DND-41 (cell line): Measurements from ENCODE around the gene HCN2.

ENCODE experiments used
- EZH2 ChIP-seq: IDR thresholded peaks from 3 replicates; pipeline ENCODE4 v1.6.1; 2012; ENCODE audit warnings: borderline replicate concordance, low read depth, mild to moderate bottlenecking, moderate library complexity, low read length, inconsistent platforms; ENCODE audit not compliant: severe bottlenecking
- TF ChIP-seq, protein P1 (sequence below): IDR thresholded peaks from 2 replicates; pipeline ENCODE4 v1.5.1; 2012; ENCODE audit warnings: borderline replicate concordance, low read length, moderate library complexity, mild to moderate bottlenecking; ENCODE audit not compliant: poor library complexity, severe bottlenecking; ENCODE audit errors: extremely low read depth

DNA sequence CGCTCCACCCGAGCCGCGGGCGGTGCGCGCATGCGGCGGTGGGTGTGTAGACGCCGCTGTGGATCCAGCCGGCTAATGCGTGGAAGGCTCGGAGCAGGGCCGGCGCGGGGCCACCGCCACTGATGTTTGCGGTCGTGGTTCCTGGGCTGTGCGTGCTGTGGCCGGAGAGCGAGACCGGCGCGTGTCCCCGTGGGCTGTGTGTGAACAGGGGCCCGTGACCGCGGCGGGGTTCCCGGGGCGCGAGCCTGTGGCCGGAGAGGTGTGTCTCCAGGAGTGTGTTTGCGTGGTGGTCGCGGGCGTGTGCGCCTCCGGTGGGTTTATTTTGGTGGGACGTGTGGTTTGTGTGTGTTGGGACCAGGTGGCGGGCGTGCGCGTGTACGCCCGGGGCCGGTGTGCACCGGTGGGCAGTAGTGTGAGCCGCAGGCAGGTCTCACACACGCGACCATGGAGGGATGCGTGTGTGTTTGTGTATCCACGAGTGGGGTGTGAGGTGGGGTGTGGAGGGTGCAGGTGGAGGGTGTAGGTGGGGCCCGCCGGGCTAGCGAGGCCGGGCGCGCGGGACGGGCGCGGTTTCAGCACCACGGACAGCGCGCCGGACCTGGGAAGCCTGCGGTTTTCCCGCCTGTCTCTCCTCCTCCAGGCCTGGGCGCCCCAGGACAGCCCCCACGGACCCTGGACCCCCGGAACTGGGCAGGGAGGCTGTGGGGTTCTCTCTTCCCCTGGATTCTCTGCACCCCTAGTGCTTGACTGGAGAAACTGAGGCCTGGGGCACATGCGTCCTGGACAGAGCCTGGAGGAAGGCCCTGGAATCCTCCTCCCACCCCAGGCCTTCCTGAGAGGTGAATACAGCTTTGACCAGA is 1.6 kb downstream of the HCN2 start:
- TF ChIP-seq, protein P1, sequence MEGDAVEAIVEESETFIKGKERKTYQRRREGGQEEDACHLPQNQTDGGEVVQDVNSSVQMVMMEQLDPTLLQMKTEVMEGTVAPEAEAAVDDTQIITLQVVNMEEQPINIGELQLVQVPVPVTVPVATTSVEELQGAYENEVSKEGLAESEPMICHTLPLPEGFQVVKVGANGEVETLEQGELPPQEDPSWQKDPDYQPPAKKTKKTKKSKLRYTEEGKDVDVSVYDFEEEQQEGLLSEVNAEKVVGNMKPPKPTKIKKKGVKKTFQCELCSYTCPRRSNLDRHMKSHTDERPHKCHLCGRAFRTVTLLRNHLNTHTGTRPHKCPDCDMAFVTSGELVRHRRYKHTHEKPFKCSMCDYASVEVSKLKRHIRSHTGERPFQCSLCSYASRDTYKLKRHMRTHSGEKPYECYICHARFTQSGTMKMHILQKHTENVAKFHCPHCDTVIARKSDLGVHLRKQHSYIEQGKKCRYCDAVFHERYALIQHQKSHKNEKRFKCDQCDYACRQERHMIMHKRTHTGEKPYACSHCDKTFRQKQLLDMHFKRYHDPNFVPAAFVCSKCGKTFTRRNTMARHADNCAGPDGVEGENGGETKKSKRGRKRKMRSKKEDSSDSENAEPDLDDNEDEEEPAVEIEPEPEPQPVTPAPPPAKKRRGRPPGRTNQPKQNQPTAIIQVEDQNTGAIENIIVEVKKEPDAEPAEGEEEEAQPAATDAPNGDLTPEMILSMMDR = no peak
- no peak for TF ChIP-seq EZH2
